ENCODE measurements around the gene TMOD1. TPM values are rescaled to one million over a fixed set of nuclear protein-coding genes. Genes with fewer than 3 reads are reported as not detected.

The TMOD1 gene
- total RNA-seq, 1 experiment from 2014 or later, result not detected

DNA sequence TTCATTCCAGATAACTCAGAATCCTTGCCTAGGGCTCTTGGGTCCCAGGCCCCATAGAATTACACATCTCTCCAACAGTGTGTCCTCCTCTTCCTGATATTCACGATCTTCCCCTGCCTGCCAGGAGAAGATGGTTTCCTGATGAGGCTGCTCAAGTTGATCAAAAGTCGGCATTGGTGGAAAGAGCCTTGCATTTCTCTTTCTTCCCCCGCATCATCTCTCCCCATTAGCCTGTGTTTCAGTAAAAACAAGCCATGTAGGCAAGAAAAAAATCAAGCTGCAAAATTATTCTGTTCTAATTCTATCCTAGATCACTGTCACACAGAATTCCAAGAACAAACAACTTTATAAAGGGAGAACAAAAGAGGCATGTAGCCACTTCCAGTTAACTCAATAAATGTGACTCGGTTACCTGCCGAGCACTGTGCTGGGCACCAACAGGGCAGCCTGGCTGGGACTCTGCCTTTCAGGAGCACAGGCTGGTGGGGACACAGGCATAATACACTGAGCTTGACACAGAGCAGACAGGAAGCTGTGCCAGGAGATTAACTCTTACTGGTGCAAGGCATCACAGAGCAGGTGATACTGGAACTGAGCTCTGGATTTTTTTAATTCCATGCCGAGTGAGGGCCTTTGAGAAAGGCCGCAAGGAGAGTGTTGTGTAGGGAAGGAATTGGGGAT is 25.6 kb downstream of the TMOD1 start:
- Histone ChIP-seq H3K36me3 (ENCODE audit: insufficient read depth, low read length) (no peaks in the 10 kb centered on the region), H3K27ac (ENCODE audit: low read length) (no peak overlapping the region), H3K9me2 (replicated peaks; ENCODE audit: insufficient read depth, low read length) (no peaks in the 10 kb centered on the region), H2AFZ (ENCODE audit: low read length) (no peak overlapping the region), H3K4me1 (ENCODE audit: low read length) (no peaks in the 10 kb centered on the region), H3K9me3 (ENCODE audit: low read length) (no peaks in the 10 kb centered on the region), H4K20me1 (ENCODE audit: insufficient read depth, low read depth, low read length) (no peaks in the 10 kb centered on the region), H3K9ac (ENCODE audit: low read length) (no peak overlapping the region), H3K27me3 (ENCODE audit: low read length) (no peaks in the 10 kb centered on the region), H3K4me2 (ENCODE audit: low read depth, low read length, poor library complexity, severe bottlenecking) (no peak overlapping the region), H3K79me2 (ENCODE audit: low read length) (no peaks in the 10 kb centered on the region), H3K4me3 (ENCODE audit: low read length) (no peak overlapping the region)
- DNase-seq, result no peak

DNA sequence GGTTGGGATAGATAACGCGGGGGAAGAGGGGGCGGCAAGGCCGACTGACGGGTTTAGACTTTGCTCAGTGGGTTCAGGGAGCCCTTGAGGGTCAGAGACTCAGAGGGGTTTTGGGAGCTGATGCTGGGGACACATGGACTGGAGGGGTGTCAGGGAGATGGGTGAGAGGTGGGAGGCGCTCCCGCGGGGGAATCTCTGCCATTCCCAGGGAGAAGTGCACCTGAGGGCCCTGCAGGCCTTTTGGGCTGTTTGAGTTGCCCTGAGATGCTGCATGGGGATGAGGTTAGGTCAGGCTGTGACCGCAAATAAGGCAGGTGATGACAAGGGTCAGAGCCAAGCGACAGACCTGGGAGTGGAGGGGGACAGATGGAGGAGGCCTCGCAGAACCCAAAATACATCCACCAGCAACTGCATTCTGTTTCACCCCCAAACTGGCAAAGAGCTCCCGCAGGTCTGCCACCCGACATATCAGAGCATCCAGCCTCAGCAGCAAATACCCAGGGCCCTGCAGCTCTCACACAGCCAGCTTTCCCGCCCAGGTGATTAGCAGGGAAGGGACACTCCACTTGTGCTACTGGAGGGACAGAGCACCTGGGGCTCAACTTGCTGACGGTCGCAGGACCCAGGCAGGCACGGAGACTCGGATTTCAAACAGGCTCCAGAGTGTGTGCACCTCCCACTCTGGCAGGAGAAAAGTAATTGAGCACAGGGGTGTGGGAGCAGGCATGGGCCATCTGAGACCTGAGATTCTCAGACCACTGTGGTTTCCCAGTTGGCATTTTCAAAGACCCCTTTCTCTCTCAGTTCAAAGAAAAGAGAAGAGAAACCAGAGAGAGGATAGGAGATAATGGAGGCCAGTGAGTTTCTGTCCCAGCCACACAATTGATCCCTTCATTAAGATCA is 26.4 kb downstream of the TMOD1 start:
- H3K4me1 ChIP-seq (ENCODE audit: low read length), result no peaks in the 10 kb centered on the region
- H3K4me3 ChIP-seq (ENCODE audit: low read length), result no peak overlapping the region
- H3K9me2 ChIP-seq (replicated peaks; ENCODE audit: insufficient read depth, low read length), result no peaks in the 10 kb centered on the region
- no peak overlapping the region for H3K27ac ChIP-seq (ENCODE audit: low read length)
- H3K36me3 ChIP-seq (ENCODE audit: insufficient read depth, low read length), result no peaks in the 10 kb centered on the region
- no peak for DNase-seq
- H3K9me3 ChIP-seq (ENCODE audit: low read length), result no peaks in the 10 kb centered on the region
- no peak overlapping the region for H3K4me2 ChIP-seq (ENCODE audit: low read depth, low read length, poor library complexity, severe bottlenecking)
- H3K9ac ChIP-seq (ENCODE audit: low read length), result no peak overlapping the region
- no peaks in the 10 kb centered on the region for H3K79me2 ChIP-seq (ENCODE audit: low read length)
- no peaks in the 10 kb centered on the region for H3K27me3 ChIP-seq (ENCODE audit: low read length)
- H2AFZ ChIP-seq (ENCODE audit: low read length), result no peak overlapping the region
- no peaks in the 10 kb centered on the region for H4K20me1 ChIP-seq (ENCODE audit: insufficient read depth, low read depth, low read length)

DNA sequence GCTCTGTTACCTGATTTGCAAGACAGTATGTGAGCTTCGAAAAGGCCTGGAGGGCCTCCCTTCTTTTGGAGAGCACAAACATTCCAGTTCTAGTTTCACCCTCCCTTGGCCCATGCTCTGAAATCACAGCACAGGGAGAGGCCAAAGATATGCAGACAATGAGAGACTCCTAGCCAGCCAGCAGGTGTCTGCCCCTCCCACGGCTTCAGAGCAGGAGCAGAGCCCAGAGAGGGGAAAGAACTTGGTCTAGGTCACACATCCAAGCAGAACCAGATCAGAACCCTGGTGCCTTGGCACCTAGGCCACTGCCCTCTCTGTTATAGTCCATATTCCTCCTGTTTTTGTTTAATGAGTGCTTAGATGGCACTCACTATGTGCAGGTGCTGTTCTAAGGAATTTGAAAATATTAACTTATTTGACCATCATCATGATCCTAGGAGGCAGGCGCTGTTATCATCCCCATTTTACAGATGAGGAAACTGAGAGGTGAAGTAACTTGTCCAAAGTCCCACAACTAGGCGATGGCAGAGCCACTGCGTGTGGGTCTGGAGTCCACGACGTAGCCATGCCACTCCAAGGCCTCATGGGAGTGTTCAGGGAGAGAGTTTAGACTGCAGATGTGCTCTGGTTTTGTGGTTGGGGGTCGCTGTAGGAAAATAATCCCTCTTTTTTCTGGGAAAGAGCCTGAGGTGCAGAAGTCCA is 27.2 kb downstream of the TMOD1 start:
- Histone ChIP-seq H3K4me2 (ENCODE audit: low read depth, low read length, poor library complexity, severe bottlenecking) (no peak overlapping the region), H3K9me2 (replicated peaks; ENCODE audit: insufficient read depth, low read length) (no peaks in the 10 kb centered on the region), H3K79me2 (ENCODE audit: low read length) (no peaks in the 10 kb centered on the region), H3K36me3 (ENCODE audit: insufficient read depth, low read length) (no peaks in the 10 kb centered on the region), H3K27me3 (ENCODE audit: low read length) (no peaks in the 10 kb centered on the region), H3K9ac (ENCODE audit: low read length) (no peak overlapping the region), H3K4me3 (ENCODE audit: low read length) (no peak overlapping the region), H3K9me3 (ENCODE audit: low read length) (no peaks in the 10 kb centered on the region), H3K4me1 (ENCODE audit: low read length) (no peaks in the 10 kb centered on the region), H2AFZ (ENCODE audit: low read length) (no peak overlapping the region), H4K20me1 (ENCODE audit: insufficient read depth, low read depth, low read length) (no peaks in the 10 kb centered on the region), H3K27ac (ENCODE audit: low read length) (no peak overlapping the region)
- no peak for DNase-seq

DNA sequence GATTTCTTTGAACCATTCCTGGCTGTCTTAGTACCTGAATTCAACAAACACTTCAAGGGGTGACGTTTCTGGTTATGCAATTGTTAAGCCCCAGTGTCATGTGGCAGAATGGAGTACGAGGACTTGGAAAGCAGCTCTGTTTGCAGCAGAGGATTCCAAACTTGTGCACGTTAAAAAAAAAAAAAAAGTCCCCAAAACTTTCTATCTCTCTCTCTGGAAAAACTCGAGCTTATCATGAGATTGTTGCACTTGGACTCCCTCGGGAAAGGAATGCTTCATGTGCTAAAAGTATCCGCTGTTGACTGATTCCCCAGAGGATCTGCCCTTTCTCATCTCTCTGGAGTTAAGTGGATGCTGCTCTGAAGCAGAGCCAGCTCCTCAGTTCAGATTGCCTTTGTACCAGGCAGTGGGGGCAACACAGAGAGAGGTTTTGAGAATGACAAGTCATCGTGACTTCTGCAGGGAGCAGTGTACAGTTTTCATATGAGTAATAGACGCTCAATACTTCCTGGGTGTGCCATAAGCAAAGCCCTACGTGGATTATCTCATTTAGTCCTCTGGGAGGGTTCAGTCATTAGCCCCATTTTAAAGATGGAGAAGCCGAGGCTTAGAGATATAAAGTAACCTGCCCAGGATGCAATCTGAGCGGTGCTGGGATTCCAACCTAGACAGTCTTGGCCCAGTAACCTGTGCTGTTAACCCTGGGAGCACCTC is 28.1 kb downstream of the TMOD1 start:
- no peaks in the 10 kb centered on the region for H4K20me1 ChIP-seq (ENCODE audit: insufficient read depth, low read depth, low read length)
- H3K4me3 ChIP-seq (ENCODE audit: low read length), result no peak overlapping the region
- no peaks in the 10 kb centered on the region for H3K36me3 ChIP-seq (ENCODE audit: insufficient read depth, low read length)
- H3K79me2 ChIP-seq (ENCODE audit: low read length), result no peaks in the 10 kb centered on the region
- H2AFZ ChIP-seq (ENCODE audit: low read length), result no peak overlapping the region
- no peak overlapping the region for H3K4me2 ChIP-seq (ENCODE audit: low read depth, low read length, poor library complexity, severe bottlenecking)
- no peaks in the 10 kb centered on the region for H3K4me1 ChIP-seq (ENCODE audit: low read length)
- DNase-seq, result no peak
- H3K9ac ChIP-seq (ENCODE audit: low read length), result no peak overlapping the region
- no peaks in the 10 kb centered on the region for H3K27me3 ChIP-seq (ENCODE audit: low read length)
- no peaks in the 10 kb centered on the region for H3K9me3 ChIP-seq (ENCODE audit: low read length)
- H3K27ac ChIP-seq (ENCODE audit: low read length), result no peak overlapping the region
- H3K9me2 ChIP-seq (replicated peaks; ENCODE audit: insufficient read depth, low read length), result no peaks in the 10 kb centered on the region

DNA sequence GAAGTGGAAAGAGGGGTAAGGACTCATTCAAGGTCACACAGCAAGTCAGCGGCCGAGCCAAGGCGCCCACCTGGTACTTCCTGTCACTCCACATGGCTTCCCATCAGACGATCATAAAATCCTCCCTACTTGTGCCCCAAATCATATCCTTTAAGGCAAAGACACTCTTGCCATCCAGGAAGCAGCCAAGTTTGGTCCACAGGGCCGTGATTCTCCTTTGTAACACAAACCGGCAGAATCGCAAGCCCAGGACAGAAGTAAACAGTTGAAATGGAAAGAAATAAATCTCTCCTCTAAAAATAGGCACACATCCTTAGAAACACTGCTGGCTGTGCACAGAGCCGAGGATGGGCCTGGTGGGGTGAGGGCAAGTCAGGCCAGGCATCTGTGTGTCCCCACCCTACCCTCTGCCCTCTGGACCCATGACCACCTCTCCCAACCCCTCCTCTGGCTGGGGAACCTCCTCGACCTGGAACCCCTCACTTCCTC is 30.5 kb downstream of the TMOD1 start:
- Histone ChIP-seq H2AFZ (ENCODE audit: low read length) (no peak overlapping the region), H3K4me3 (ENCODE audit: low read length) (no peak overlapping the region), H3K4me2 (ENCODE audit: low read depth, low read length, poor library complexity, severe bottlenecking) (no peak overlapping the region), H3K9ac (ENCODE audit: low read length) (no peak overlapping the region), H3K27ac (ENCODE audit: low read length) (no peak overlapping the region), H3K36me3 (ENCODE audit: insufficient read depth, low read length) (no peaks in the 10 kb centered on the region), H3K27me3 (ENCODE audit: low read length) (no peaks in the 10 kb centered on the region), H3K9me3 (ENCODE audit: low read length) (no peaks in the 10 kb centered on the region), H3K79me2 (ENCODE audit: low read length) (no peaks in the 10 kb centered on the region), H4K20me1 (ENCODE audit: insufficient read depth, low read depth, low read length) (no peaks in the 10 kb centered on the region), H3K4me1 (ENCODE audit: low read length) (no peaks in the 10 kb centered on the region), H3K9me2 (replicated peaks; ENCODE audit: insufficient read depth, low read length) (no peaks in the 10 kb centered on the region)
- no peak for DNase-seq

DNA sequence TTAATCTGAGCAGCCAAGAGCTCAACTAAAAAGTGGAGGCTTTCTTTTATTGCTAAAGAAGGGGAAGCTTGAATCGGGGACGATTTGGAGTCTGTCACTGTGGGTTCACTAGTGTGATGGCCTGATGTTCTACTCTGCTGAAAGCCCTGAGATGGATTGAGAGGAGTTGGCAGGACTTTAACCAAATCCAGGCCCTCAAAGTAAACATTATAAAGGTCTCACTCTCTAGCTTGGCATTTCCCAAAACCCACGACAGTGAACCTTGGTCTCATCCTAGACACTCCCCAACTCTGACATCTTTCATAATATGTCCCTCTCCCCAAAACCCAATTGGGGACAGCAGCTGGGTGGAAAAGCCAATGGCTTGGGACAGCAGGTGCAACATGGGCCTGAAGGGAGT is 32.7 kb downstream of the TMOD1 start:
- Histone ChIP-seq H3K4me3 (ENCODE audit: low read length) (no peak overlapping the region), H3K4me1 (ENCODE audit: low read length) (no peaks in the 10 kb centered on the region)

DNA sequence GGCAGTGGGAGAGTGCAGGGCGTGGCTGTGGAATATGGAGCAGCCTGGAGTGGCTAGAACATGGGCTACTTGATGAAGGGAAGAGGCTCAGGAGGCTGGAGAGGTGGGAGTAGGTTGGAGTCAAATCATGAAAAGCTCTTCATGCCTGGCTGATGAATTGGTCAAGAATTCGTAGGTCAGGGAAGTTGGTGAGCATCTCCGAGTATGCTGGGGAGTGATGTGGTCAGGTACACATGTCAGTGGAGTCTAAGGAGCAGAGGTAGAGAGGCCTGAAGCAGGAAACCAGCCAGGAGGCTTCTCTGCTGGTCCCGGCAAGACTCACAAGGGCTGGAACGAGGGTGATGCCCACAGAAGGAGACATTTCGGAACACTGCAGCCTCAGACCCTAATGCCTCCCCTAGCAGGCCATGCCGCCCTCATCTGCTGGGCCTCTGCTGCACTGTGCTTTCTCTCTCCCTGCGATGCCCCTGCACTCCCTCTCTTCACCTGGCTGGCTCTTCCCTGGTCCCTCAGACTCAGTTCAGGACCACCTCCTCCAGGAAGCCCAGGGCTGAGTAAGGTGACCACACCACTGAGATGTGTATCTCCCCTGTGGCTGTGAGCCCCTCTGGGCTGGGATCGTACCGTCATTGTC is 33.6 kb downstream of the TMOD1 start:
- DNase-seq, result no peak
- H3K9ac ChIP-seq (ENCODE audit: low read length), result no peak overlapping the region

More for the DNA sequence above, 32.7 kb downstream of the TMOD1 start:
- Histone ChIP-seq H3K9me3 (ENCODE audit: low read length) (no peaks in the 10 kb centered on the region), H3K4me2 (ENCODE audit: low read depth, low read length, poor library complexity, severe bottlenecking) (no peak overlapping the region), H3K9me2 (replicated peaks; ENCODE audit: insufficient read depth, low read length) (no peaks in the 10 kb centered on the region), H3K27ac (ENCODE audit: low read length) (no peak overlapping the region), H2AFZ (ENCODE audit: low read length) (no peak overlapping the region), H3K36me3 (ENCODE audit: insufficient read depth, low read length) (no peaks in the 10 kb centered on the region), H3K9ac (ENCODE audit: low read length) (no peak overlapping the region), H4K20me1 (ENCODE audit: insufficient read depth, low read depth, low read length) (no peaks in the 10 kb centered on the region), H3K79me2 (ENCODE audit: low read length) (no peaks in the 10 kb centered on the region), H3K27me3 (ENCODE audit: low read length) (no peaks in the 10 kb centered on the region)
- DNase-seq, result no peak

More for the DNA sequence above, 33.6 kb downstream of the TMOD1 start:
- H3K9me3 ChIP-seq (ENCODE audit: low read length), result no peaks in the 10 kb centered on the region
- H3K79me2 ChIP-seq (ENCODE audit: low read length), result no peaks in the 10 kb centered on the region
- H3K27ac ChIP-seq (ENCODE audit: low read length), result no peak overlapping the region
- H3K36me3 ChIP-seq (ENCODE audit: insufficient read depth, low read length), result no peaks in the 10 kb centered on the region
- H3K27me3 ChIP-seq (ENCODE audit: low read length), result no peaks in the 10 kb centered on the region
- no peak overlapping the region for H3K4me2 ChIP-seq (ENCODE audit: low read depth, low read length, poor library complexity, severe bottlenecking)
- H2AFZ ChIP-seq (ENCODE audit: low read length), result no peak overlapping the region
- no peaks in the 10 kb centered on the region for H4K20me1 ChIP-seq (ENCODE audit: insufficient read depth, low read depth, low read length)
- H3K9me2 ChIP-seq (replicated peaks; ENCODE audit: insufficient read depth, low read length), result no peaks in the 10 kb centered on the region
- H3K4me1 ChIP-seq (ENCODE audit: low read length), result no peaks in the 10 kb centered on the region
- H3K4me3 ChIP-seq (ENCODE audit: low read length), result no peak overlapping the region
